GM12878 (cell line): ENCODE data around the gene PLPP7. TPM values are rescaled to one million over a fixed set of nuclear protein-coding genes. Genes with fewer than 3 reads are reported as not detected.

Experiments used
- ATAC-seq: fragments of 200-7000 bp; cut with Tn5 transposase; 3 replicates; pipeline ENCODE4 v1.9.1; 2020; ENCODE audit warnings: mild to moderate bottlenecking, moderate library complexity
- BruUV-seq: library from RNA; stranded (reverse); fragments of 400-500 nt; replicated peaks from 2 replicates; lab custom pipeline; 2021; lab: Mats Ljungman, UMichigan
- CTCF ChIA-PET: fragments of 300-600 bp; sonication (Branson Sonifier 250); formaldehyde crosslinking; extraction: SDS; loops from one replicate; lab custom pipeline; 2021; ENCODE audit warnings: inconsistent platforms; lab: Yijun Ruan, JAX
- POLR2A ChIA-PET: fragments of 350-600 bp; formaldehyde crosslinking; extraction: SDS; loops from one replicate; lab custom pipeline; 2021; ENCODE audit warnings: inconsistent platforms; lab: Charles Lee
- RAD21 ChIA-PET: fragments of 300-600 bp; sonication (Branson Sonifier 250); formaldehyde crosslinking; loops from one replicate; lab custom pipeline; 2023; ENCODE audit warnings: antibody characterized with exemption; ENCODE audit not compliant: unreplicated experiment; lab: Charles Lee
- SMC1A ChIA-PET: fragments of 300-600 bp; sonication (Branson Sonifier 250); formaldehyde crosslinking; loops from one replicate; lab custom pipeline; 2023; ENCODE audit not compliant: unreplicated experiment, uncharacterized antibody; lab: Charles Lee
- DNase-seq: peaks from one replicate; pipeline ENCODE4 v3.0.0-alpha.2; 2011; ENCODE audit warnings: low read depth, low spot score
- FAIRE-seq: peaks from 3 replicates; lab custom pipeline; 2011; peaks lifted over from hg19 to GRCh38; lab: Jason Lieb, UNC
- H2AFZ ChIP-seq: 2 replicates; pipeline ENCODE4 v1.6.0; 2011; ENCODE audit warnings: low read depth, low read length, control low read depth; ENCODE audit not compliant: control insufficient read depth
- H3K27ac ChIP-seq: 2 replicates; pipeline ENCODE4 v1.5.1; 2011; ENCODE audit warnings: control low read depth; ENCODE audit not compliant: control insufficient read depth, insufficient read depth
- H3K27me3 ChIP-seq, 2 experiments: replicated peaks in 1 of 2; 2 replicates each; pipeline versions ENCODE4 v1.6.0 to v1.6.1; 2011; ENCODE audit warnings: low read length in 1 of 2; ENCODE audit not compliant: control insufficient read depth in 2 of 2, insufficient read depth in 2 of 2
- H3K36me3 ChIP-seq, 2 experiments: 2 replicates each; pipeline ENCODE4 v1.5.1; 2011; ENCODE audit warnings: low read length in 1 of 2; ENCODE audit not compliant: control insufficient read depth in 2 of 2, insufficient read depth in 2 of 2
- H3K4me1 ChIP-seq: 2 replicates; pipeline ENCODE4 v1.6.1; 2011; ENCODE audit warnings: mild to moderate bottlenecking, low read length, moderate library complexity, mixed read lengths; ENCODE audit not compliant: control insufficient read depth, insufficient read depth
- H3K4me2 ChIP-seq: 2 replicates; pipeline ENCODE4 v1.6.0; 2011; ENCODE audit warnings: control low read depth; ENCODE audit not compliant: control insufficient read depth, insufficient read depth
- H3K4me3 ChIP-seq: fragments of 200-600 bp; sonication (generic); 2 replicates; pipeline ENCODE4 v1.5.1; 2016
- H3K79me2 ChIP-seq: 2 replicates; pipeline ENCODE4 v1.6.0; 2011; ENCODE audit warnings: low read length; ENCODE audit not compliant: control insufficient read depth, insufficient read depth
- H3K9ac ChIP-seq: 2 replicates; pipeline ENCODE4 v1.8.0; 2011; ENCODE audit warnings: low read length, control low read depth, mixed read lengths; ENCODE audit not compliant: control insufficient read depth, insufficient read depth
- H3K9me3 ChIP-seq: replicated peaks from 3 replicates; pipeline ENCODE4 v1.5.1; 2011; ENCODE audit warnings: mild to moderate bottlenecking, low read length; ENCODE audit not compliant: control insufficient read depth, insufficient read depth
- H4K20me1 ChIP-seq: 2 replicates; pipeline ENCODE4 v1.6.0; 2011; ENCODE audit not compliant: control insufficient read depth, insufficient read depth
- BRCA1 ChIP-seq: IDR thresholded peaks from 2 replicates; pipeline ENCODE4 v1.6.1; 2011; ENCODE audit warnings: low read depth, low read length, improper control_type of control experiment
- CHD4 ChIP-seq: fragments of 200-600 bp; sonication (generic); IDR thresholded peaks from 2 replicates; pipeline ENCODE4 v1.6.1; 2016; ENCODE audit warnings: mild to moderate bottlenecking
- CREB1 ChIP-seq: IDR thresholded peaks from 2 replicates; pipeline ENCODE4 v1.6.1; 2012; ENCODE audit warnings: low read depth, mild to moderate bottlenecking, inconsistent platforms
- LARP7 ChIP-seq: fragments of 450-650 bp; IDR thresholded peaks from 2 replicates; pipeline ENCODE4 v1.6.1; 2017; ENCODE audit warnings: mild to moderate bottlenecking
- MTA3 ChIP-seq: IDR thresholded peaks from 2 replicates; pipeline ENCODE4 v1.6.1; 2012; ENCODE audit warnings: low read length, inconsistent platforms, borderline replicate concordance
- NR2F1 ChIP-seq: fragments of 450-650 bp; conservative IDR thresholded peaks from 2 replicates; pipeline ENCODE4 v1.6.1; 2017; ENCODE audit warnings: mild to moderate bottlenecking
- POLR2AphosphoS5 ChIP-seq: IDR thresholded peaks from 2 replicates; pipeline ENCODE4 v1.6.1; 2011; ENCODE audit warnings: mild to moderate bottlenecking, low read length, inconsistent platforms
- RCOR1 ChIP-seq: conservative IDR thresholded peaks from 2 replicates; pipeline ENCODE4 v1.6.1; 2012; ENCODE audit warnings: low read depth, low read length, improper control_type of control experiment
- SREBF1 ChIP-seq: IDR thresholded peaks from 2 replicates; pipeline ENCODE4 v1.6.1; 2012; ENCODE audit warnings: mild to moderate bottlenecking, low read length
- SUPT20H ChIP-seq: IDR thresholded peaks from 2 replicates; pipeline ENCODE4 v1.6.1; 2011; ENCODE audit warnings: low read depth, mild to moderate bottlenecking, low read length, moderate library complexity, borderline replicate concordance; ENCODE audit not compliant: control insufficient read depth
- WGBS: methylation state at CpG from one replicate; pipeline ENCODE4 v1.1.6; 2016; ENCODE audit warnings: low lambda C conversion rate; ENCODE audit not compliant: insufficient replicate concordance, insufficient coverage; ENCODE audit errors: missing lambda C conversion rate; 5-methylcytosine and 5-hydroxymethylcytosine counted together
- in situ Hi-C: fragments of 300-500 bp; cut with MboI; formaldehyde crosslinking; loops from 9 replicates; pipeline ENCODE4 v1.14.3; 2018; ENCODE audit warnings: mixed read lengths
- intact Hi-C: fragments of 100-400 bp; cut with micrococcal nuclease; formaldehyde crosslinking; loops from one replicate; pipeline ENCODE4 v1.14.2; 2022; ENCODE audit not compliant: unreplicated experiment
- polyA plus RNA-seq, 11 experiments: library from polyadenylated mRNA; depleted of rRNA in 4 of 11; unstranded in 6 of 11; stranded (reverse) in 5 of 11; fragments of >200 nt; fragmentation: Nextera tagmentation in 4 of 11; fragmentation: Illumina TruSeq in 1 of 11; extraction: Ambion mirVana in 4 of 11; extraction: Trizol in 1 of 11; gene quantifications; 1 replicate in 1 of 11; 2 replicates in 10 of 11; pipeline versions ENCODE4 v1.2.1 to v1.2.3, GENCODE V29; 2011 to 2016; ENCODE audit warnings: inconsistent platforms in 2 of 11, missing spikeins in 2 of 11, low read depth in 1 of 11
- total RNA-seq, 4 experiments: library from RNA; depleted of rRNA in 3 of 4; stranded (reverse); fragments of >200 nt in 3 of 4; fragmentation: Illumina TruSeq in 1 of 4; extraction: Trizol in 1 of 4; gene quantifications; 2 replicates each; pipeline versions ENCODE4 v1.2.1 to v1.2.3, GENCODE V29; 2013 to 2021
- TF ChIP-seq, protein P1 (sequence below): fragments of 450-650 bp; IDR thresholded peaks from 2 replicates; pipeline ENCODE4 v1.6.1; 2017; ENCODE audit warnings: antibody characterized with exemption, mild to moderate bottlenecking, moderate library complexity
- TF ChIP-seq, protein P2 (sequence below): fragments of 450-650 bp; IDR thresholded peaks from 2 replicates; pipeline ENCODE4 v1.6.1; 2017; ENCODE audit warnings: mild to moderate bottlenecking
- TF ChIP-seq, protein P3 (sequence below): fragments of 450-650 bp; IDR thresholded peaks from 2 replicates; pipeline ENCODE4 v1.6.1; 2017; ENCODE audit warnings: mild to moderate bottlenecking, low read depth, inconsistent platforms; ENCODE audit not compliant: poor library complexity, severe bottlenecking

The PLPP7 gene
- total and polyA plus RNA-seq, 10 of the 15 experiments (the other 5 are each of a cell fraction or from before 2014, with no cell fraction given): 0.05 to 1.0 (median 0.40) TPM; not detected in 3

DNA sequence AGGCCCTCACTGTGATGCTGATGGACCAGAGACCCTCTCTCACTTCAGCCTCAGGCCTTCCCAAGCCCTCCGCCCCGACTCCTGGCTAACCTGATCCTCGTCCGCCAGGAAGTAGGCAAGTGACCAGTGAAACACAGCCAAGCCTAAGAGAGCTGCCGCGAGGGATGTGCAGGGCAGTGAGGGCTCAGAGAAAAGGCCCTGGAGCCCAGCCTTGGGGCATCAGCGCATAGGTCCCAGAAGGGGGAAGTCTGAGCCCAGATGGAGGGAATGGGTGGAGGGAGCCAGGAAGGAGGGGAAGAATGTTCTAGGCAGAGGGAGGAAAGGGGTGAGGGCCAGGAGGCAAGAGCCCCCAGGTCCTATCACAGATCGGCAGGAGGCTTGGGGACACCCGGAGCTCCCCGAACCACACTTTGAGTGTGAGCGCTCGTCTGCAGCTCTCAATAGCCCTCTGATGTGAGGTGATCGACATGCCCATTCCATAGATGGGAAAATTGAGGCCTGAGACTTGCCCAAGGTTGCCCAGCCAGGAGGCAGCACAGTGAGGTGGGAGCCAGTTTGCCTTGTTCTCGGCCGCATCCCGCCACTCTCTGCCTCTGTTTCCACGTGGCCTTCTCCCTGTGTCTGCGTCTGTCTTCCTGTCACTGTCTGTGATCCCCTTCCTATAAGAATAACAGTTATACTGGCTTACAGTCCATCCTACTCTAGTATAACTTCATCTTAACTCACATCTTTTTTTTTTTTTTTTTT is 20.2 kb downstream of the PLPP7 start:
- H3K9ac ChIP-seq: no peak overlapping the region
- H3K27ac ChIP-seq: no peak overlapping the region
- ChIA-PET CTCF (no interaction called here), POLR2A (no interaction called here), SMC1A (no interaction called here), RAD21 (no interaction called here)
- H3K79me2 ChIP-seq: no peaks in the 10 kb centered on the region
- no peaks in the 10 kb centered on the region for H3K4me1 ChIP-seq
- 70% methylated on average over 18 of the region's 18 CpGs for WGBS
- BruUV-seq: no TSS peak
- no peak for DNase-seq
- H3K36me3 ChIP-seq: no peaks in the 10 kb centered on the region
- in situ Hi-C loops (no loop called here), intact Hi-C loops (no loop called here)
- H3K9me3 ChIP-seq: no peaks in the 10 kb centered on the region
- H2AFZ ChIP-seq: no peak overlapping the region
- no peak for ATAC-seq
- no peaks in the 10 kb centered on the region for H4K20me1 ChIP-seq
- H3K4me3 ChIP-seq: no peak overlapping the region
- no peak for FAIRE-seq
- no peaks in the 10 kb centered on the region for H3K27me3 ChIP-seq
- H3K4me2 ChIP-seq: no peak overlapping the region
- TF ChIP-seq POLR2AphosphoS5: no peak
- TF ChIP-seq BRCA1: no peak
- TF ChIP-seq, protein P1, sequence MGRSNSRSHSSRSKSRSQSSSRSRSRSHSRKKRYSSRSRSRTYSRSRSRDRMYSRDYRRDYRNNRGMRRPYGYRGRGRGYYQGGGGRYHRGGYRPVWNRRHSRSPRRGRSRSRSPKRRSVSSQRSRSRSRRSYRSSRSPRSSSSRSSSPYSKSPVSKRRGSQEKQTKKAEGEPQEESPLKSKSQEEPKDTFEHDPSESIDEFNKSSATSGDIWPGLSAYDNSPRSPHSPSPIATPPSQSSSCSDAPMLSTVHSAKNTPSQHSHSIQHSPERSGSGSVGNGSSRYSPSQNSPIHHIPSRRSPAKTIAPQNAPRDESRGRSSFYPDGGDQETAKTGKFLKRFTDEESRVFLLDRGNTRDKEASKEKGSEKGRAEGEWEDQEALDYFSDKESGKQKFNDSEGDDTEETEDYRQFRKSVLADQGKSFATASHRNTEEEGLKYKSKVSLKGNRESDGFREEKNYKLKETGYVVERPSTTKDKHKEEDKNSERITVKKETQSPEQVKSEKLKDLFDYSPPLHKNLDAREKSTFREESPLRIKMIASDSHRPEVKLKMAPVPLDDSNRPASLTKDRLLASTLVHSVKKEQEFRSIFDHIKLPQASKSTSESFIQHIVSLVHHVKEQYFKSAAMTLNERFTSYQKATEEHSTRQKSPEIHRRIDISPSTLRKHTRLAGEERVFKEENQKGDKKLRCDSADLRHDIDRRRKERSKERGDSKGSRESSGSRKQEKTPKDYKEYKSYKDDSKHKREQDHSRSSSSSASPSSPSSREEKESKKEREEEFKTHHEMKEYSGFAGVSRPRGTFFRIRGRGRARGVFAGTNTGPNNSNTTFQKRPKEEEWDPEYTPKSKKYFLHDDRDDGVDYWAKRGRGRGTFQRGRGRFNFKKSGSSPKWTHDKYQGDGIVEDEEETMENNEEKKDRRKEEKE: no peak
- TF ChIP-seq, protein P2, sequence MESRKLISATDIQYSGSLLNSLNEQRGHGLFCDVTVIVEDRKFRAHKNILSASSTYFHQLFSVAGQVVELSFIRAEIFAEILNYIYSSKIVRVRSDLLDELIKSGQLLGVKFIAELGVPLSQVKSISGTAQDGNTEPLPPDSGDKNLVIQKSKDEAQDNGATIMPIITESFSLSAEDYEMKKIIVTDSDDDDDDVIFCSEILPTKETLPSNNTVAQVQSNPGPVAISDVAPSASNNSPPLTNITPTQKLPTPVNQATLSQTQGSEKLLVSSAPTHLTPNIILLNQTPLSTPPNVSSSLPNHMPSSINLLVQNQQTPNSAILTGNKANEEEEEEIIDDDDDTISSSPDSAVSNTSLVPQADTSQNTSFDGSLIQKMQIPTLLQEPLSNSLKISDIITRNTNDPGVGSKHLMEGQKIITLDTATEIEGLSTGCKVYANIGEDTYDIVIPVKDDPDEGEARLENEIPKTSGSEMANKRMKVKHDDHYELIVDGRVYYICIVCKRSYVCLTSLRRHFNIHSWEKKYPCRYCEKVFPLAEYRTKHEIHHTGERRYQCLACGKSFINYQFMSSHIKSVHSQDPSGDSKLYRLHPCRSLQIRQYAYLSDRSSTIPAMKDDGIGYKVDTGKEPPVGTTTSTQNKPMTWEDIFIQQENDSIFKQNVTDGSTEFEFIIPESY: no peak
- TF ChIP-seq CREB1: no peak
- TF ChIP-seq LARP7: no peak
- TF ChIP-seq, protein P3, sequence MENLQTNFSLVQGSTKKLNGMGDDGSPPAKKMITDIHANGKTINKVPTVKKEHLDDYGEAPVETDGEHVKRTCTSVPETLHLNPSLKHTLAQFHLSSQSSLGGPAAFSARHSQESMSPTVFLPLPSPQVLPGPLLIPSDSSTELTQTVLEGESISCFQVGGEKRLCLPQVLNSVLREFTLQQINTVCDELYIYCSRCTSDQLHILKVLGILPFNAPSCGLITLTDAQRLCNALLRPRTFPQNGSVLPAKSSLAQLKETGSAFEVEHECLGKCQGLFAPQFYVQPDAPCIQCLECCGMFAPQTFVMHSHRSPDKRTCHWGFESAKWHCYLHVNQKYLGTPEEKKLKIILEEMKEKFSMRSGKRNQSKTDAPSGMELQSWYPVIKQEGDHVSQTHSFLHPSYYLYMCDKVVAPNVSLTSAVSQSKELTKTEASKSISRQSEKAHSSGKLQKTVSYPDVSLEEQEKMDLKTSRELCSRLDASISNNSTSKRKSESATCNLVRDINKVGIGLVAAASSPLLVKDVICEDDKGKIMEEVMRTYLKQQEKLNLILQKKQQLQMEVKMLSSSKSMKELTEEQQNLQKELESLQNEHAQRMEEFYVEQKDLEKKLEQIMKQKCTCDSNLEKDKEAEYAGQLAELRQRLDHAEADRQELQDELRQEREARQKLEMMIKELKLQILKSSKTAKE: no peak
- TF ChIP-seq SUPT20H: no peak
- TF ChIP-seq NR2F1: no peak
- TF ChIP-seq SREBF1: no peak
- no peak for TF ChIP-seq MTA3
- TF ChIP-seq RCOR1: no peak
- TF ChIP-seq CHD4: no peak
